Endodermal cell (in vitro differentiated cells): ENCODE data around the gene FAM13C. TPM values are rescaled to one million over a fixed set of nuclear protein-coding genes. Genes with fewer than 3 reads are reported as not detected.

Source experiments
- DNase-seq: peaks from one replicate; pipeline ENCODE4 v3.0.0-alpha.2; 2017
- H3K27ac ChIP-seq: 2 replicates; pipeline ENCODE4 v1.5.1; 2013; ENCODE audit warnings: mild to moderate bottlenecking, low read depth, low read length, moderate library complexity
- H3K27me3 ChIP-seq: 2 replicates; pipeline ENCODE4 v1.6.1; 2013; ENCODE audit warnings: mild to moderate bottlenecking, low read length, moderate library complexity; ENCODE audit not compliant: insufficient read depth, control insufficient read depth, poor library complexity, severe bottlenecking
- H3K36me3 ChIP-seq: 2 replicates; pipeline ENCODE4 v1.7.0; 2013; ENCODE audit warnings: mild to moderate bottlenecking, low read length, moderate library complexity; ENCODE audit not compliant: control insufficient read depth, insufficient read depth
- H3K4me1 ChIP-seq: one replicate; pipeline ENCODE4 v1.7.0; 2013; ENCODE audit warnings: low read length; ENCODE audit not compliant: control insufficient read depth, insufficient read depth
- H3K4me3 ChIP-seq: 2 replicates; pipeline ENCODE4 v1.5.1; 2013; ENCODE audit warnings: mild to moderate bottlenecking, low read length, moderate library complexity
- H3K9ac ChIP-seq: 2 replicates; pipeline ENCODE4 v1.6.1; 2013; ENCODE audit warnings: mild to moderate bottlenecking, low read length, moderate library complexity; ENCODE audit not compliant: poor library complexity, severe bottlenecking; ENCODE audit errors: extremely low read depth
- H3K9me3 ChIP-seq: 2 replicates; pipeline ENCODE4 v1.6.1; 2013; ENCODE audit warnings: mild to moderate bottlenecking, low read length, moderate library complexity; ENCODE audit not compliant: control insufficient read depth
- H3K27ac Mint-ChIP-seq: 2 replicates; pipeline ENCODE4 v1.8.0; 2020; ENCODE audit warnings: mixed read lengths
- H3K27me3 Mint-ChIP-seq: 2 replicates; pipeline ENCODE4 v1.8.0; 2021; ENCODE audit warnings: mild to moderate bottlenecking, mixed read lengths; ENCODE audit not compliant: insufficient read depth
- H3K36me3 Mint-ChIP-seq: 2 replicates; pipeline ENCODE4 v1.8.0; 2020; ENCODE audit warnings: low read depth, mixed read lengths
- H3K4me1 Mint-ChIP-seq: 2 replicates; pipeline ENCODE4 v1.8.0; 2020; ENCODE audit warnings: mixed read lengths
- H3K4me3 Mint-ChIP-seq: 2 replicates; pipeline ENCODE4 v1.8.0; 2020; ENCODE audit warnings: mild to moderate bottlenecking, moderate library complexity, mixed read lengths
- H3K9me3 Mint-ChIP-seq: 2 replicates; pipeline ENCODE4 v1.8.0; 2020; ENCODE audit warnings: mild to moderate bottlenecking, mixed read lengths
- WGBS, 2 experiments: methylation state at CpG; one replicate each; pipeline versions ENCODE4 v1.1.5 to v1.1.7; 2013; ENCODE audit warnings: missing lambda C conversion rate in 2 of 2, mixed read lengths in 1 of 2; ENCODE audit not compliant: insufficient coverage in 1 of 2, insufficient read length in 1 of 2; 5-methylcytosine and 5-hydroxymethylcytosine counted together
- total RNA-seq, 2 donors: library from RNA; stranded (reverse); fragmentation: NEBNext Ultra II Directional in 1 of 2; extraction: Animal tissue kit (Norgen Biotek cat#: 25700) in 1 of 2; gene quantifications; 2 replicates in 1 of 2; 3 replicates in 1 of 2; pipeline ENCODE4 v1.2.1, GENCODE V29; 2021
- TF ChIP-seq, protein P1 (sequence below): fragments of 200-600 bp; sonication (generic); conservative IDR thresholded peaks from 2 replicates; pipeline ENCODE4 v1.5.0; 2021; ENCODE audit warnings: antibody characterized with exemption, mild to moderate bottlenecking

Gene FAM13C
- total RNA-seq, 2 donors from 2014 or later: 2.5 to 3.7 TPM

DNA sequence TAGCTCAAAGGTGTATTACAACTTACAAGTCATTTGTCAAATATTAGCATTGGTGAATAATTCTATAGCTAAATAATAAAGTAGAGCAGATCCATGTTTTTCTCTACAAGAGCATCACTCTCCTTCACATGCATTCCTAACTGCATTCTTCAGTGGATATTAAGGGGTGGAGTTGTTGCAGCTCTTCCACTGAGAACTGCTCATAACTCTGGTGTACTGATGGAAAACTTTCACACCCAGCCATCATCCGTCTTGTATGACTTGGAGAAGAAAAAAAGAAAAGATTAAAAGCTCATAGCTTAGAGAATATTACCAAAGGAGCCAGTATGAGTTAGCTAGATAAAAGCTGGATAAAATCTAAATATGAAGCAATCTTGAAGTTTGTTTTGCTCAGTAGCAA, 10.2 kb upstream of the FAM13C start:
- Histone ChIP-seq H3K36me3 (no peaks in the 10 kb centered on the region), H3K9ac (no peak overlapping the region), H3K9me3 (no peaks in the 10 kb centered on the region), H3K4me1 (peaks cover 4% of the 10 kb centered on the region), H3K4me3 (no peak overlapping the region), H3K27me3 (no peaks in the 10 kb centered on the region), H3K27ac (no peak overlapping the region)
- H3K27ac Mint-ChIP-seq: no peak overlapping the region
- H3K4me1 Mint-ChIP-seq: peaks cover 20% of the 10 kb centered on the region
- H3K9me3 Mint-ChIP-seq: no peaks in the 10 kb centered on the region
- WGBS, 2 experiments: 100% methylated on average over 1 of the region's 1 CpG; no CpG with 5 or more reads in 1 of the 2 experiments
- no peaks in the 10 kb centered on the region for H3K27me3 Mint-ChIP-seq
- no peak for DNase-seq
- H3K4me3 Mint-ChIP-seq: no peak overlapping the region
- H3K36me3 Mint-ChIP-seq: no peaks in the 10 kb centered on the region
- TF ChIP-seq, protein P1, sequence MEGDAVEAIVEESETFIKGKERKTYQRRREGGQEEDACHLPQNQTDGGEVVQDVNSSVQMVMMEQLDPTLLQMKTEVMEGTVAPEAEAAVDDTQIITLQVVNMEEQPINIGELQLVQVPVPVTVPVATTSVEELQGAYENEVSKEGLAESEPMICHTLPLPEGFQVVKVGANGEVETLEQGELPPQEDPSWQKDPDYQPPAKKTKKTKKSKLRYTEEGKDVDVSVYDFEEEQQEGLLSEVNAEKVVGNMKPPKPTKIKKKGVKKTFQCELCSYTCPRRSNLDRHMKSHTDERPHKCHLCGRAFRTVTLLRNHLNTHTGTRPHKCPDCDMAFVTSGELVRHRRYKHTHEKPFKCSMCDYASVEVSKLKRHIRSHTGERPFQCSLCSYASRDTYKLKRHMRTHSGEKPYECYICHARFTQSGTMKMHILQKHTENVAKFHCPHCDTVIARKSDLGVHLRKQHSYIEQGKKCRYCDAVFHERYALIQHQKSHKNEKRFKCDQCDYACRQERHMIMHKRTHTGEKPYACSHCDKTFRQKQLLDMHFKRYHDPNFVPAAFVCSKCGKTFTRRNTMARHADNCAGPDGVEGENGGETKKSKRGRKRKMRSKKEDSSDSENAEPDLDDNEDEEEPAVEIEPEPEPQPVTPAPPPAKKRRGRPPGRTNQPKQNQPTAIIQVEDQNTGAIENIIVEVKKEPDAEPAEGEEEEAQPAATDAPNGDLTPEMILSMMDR: no peak

DNA sequence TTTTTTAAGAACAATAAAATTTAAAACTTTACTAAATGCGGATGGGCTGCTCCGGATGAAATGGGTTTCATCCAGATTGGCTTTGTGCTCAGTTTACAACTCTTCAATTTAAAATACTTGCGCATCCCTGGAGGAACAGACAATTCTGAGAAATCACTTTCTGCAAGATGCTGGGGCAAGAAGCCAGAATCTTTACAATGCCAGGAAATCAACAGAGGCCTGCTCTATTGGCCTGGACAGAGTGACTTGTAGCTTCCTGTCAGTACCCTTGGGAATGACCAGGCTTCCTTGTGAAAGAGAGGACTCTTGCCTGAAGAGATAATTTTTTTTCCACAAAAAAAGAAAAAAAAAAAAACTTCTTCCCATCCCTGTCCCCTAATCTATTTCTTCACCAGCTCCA, 3.9 kb upstream of the FAM13C start:
- peaks cover 17% of the 10 kb centered on the region for H3K4me1 Mint-ChIP-seq
- no peaks in the 10 kb centered on the region for H3K36me3 Mint-ChIP-seq
- DNase-seq: no peak
- no peak overlapping the region for H3K4me3 Mint-ChIP-seq
- 96 to 100% methylated on average over 2 to 3 of the region's 3 CpGs for WGBS, 2 experiments
- H3K4me1 ChIP-seq: peaks cover 4% of the 10 kb centered on the region
- no peaks in the 10 kb centered on the region for H3K9me3 Mint-ChIP-seq
- TF ChIP-seq, protein P1: no peak
- H3K27ac Mint-ChIP-seq: no peak overlapping the region
- no peaks in the 10 kb centered on the region for H3K9me3 ChIP-seq
- H3K4me3 ChIP-seq: no peak overlapping the region
- peaks cover 7% of the 10 kb centered on the region for H3K27me3 ChIP-seq
- H3K9ac ChIP-seq: no peak overlapping the region
- peaks cover 16% of the 10 kb centered on the region for H3K27me3 Mint-ChIP-seq
- H3K27ac ChIP-seq: no peak overlapping the region
- H3K36me3 ChIP-seq: no peaks in the 10 kb centered on the region

DNA sequence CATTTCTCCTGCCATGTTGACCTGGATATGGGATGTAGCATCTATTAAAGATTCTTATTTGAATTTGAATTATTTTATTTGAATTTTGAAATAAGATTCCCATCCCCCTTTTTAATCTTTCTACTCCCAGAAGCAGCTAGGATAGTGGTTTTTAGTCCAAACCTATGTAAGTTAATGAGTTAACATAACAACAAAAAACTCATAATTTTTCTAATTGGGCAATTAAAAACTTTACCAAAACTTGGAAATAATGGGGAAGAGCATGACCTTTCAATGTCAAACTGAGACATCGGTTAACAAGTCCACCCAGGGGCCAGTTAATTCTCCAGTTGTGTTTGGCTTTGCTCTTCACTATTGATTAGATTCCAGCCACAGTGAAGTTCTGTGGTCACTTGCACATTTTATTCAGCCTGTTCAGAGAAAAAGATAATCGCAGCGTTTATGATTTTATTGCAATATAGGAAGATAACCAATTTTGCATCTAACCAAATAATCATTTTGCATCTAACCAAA, 1.2 kb upstream of the FAM13C start:
- no peak for DNase-seq
- Mint-ChIP-seq H3K4me1 (peaks cover 14% of the 10 kb centered on the region), H3K36me3 (no peaks in the 10 kb centered on the region), H3K27me3 (peaks cover 24% of the 10 kb centered on the region), H3K4me3 (peak overlapping the region; percentile 67), H3K9me3 (no peaks in the 10 kb centered on the region), H3K27ac (no peak overlapping the region)
- peaks cover 3% of the 10 kb centered on the region for H3K4me1 ChIP-seq
- no peaks in the 10 kb centered on the region for H3K9me3 ChIP-seq
- no peak overlapping the region for H3K27ac ChIP-seq
- H3K27me3 ChIP-seq: peaks cover 7% of the 10 kb centered on the region
- H3K4me3 ChIP-seq: peak overlapping the region; percentile 83
- H3K9ac ChIP-seq: no peak overlapping the region
- H3K36me3 ChIP-seq: no peaks in the 10 kb centered on the region
- WGBS, 2 experiments: 92 to 100% methylated on average over 1 to 3 of the region's 3 CpGs
- TF ChIP-seq, protein P1: no peak
